ENCODE measurements around the gene APLN. TPM values are rescaled to one million over a fixed set of nuclear protein-coding genes. Genes with fewer than 3 reads are reported as not detected.

APLN gene
- total RNA-seq, 2 experiments from 2014 or later, result 0.17 to 0.25 TPM

- Mint-ChIP-seq H3K36me3 (ENCODE audit: low read depth) (no peaks in the 10 kb centered on the region), H3K9me3 (no peaks in the 10 kb centered on the region), H3K4me1 (no peaks in the 10 kb centered on the region), H3K4me3 (no peak overlapping the region), H3K27ac (no peak overlapping the region), H3K27me3 (no peaks in the 10 kb centered on the region)
- ChIA-PET CTCF (interaction anchor here (1.7 kb wide), 1 partner anchor 135 kb away, joined by 4 read pairs; no protein-coding TSS in a partner anchor), POLR2A (no interaction called here)
- no peak for DNase-seq
Observed at GRCh38 chrX:129688097-129688496, 33.3 kb upstream of the APLN start.

- Mint-ChIP-seq H3K36me3 (ENCODE audit: low read depth) (no peaks in the 10 kb centered on the region), H3K27me3 (no peaks in the 10 kb centered on the region), H3K9me3 (no peaks in the 10 kb centered on the region), H3K4me3 (no peak overlapping the region), H3K27ac (no peak overlapping the region), H3K4me1 (no peaks in the 10 kb centered on the region)
- ChIA-PET CTCF (interaction anchor here (1.0 to 1.1 kb wide), 3 partner anchors 9 to 85 kb away, joined by 3 to 4 read pairs (median 3); no protein-coding TSS in a partner anchor), POLR2A (no interaction called here)
- no peak for DNase-seq
Observed at GRCh38 chrX:129686422-129686948, 31.7 kb upstream of the APLN start.

GRCh38 chrX:129682979-129683378 lies 28.2 kb upstream of the APLN start:
- ChIA-PET POLR2A (no interaction called here), CTCF (no interaction called here)
- no peak for DNase-seq
- H3K27me3 Mint-ChIP-seq, result no peaks in the 10 kb centered on the region
- peaks cover 12% of the 10 kb centered on the region for H3K4me1 Mint-ChIP-seq
- no peak overlapping the region for H3K27ac Mint-ChIP-seq
- H3K4me3 Mint-ChIP-seq, result no peak overlapping the region
- H3K36me3 Mint-ChIP-seq (ENCODE audit: low read depth), result no peaks in the 10 kb centered on the region
- H3K9me3 Mint-ChIP-seq, result no peaks in the 10 kb centered on the region

GRCh38 chrX:129679901-129680300 lies 25.1 kb upstream of the APLN start:
- POLR2A ChIA-PET, result interaction anchor here (0.6 kb wide), 1 partner anchor 103 kb away, joined by 10 read pairs; no protein-coding TSS in a partner anchor
- DNase-seq, result no peak
- no peak overlapping the region for H3K4me3 Mint-ChIP-seq
- CTCF ChIA-PET, result interaction anchor here (0.7 to 1.2 kb wide), 2 partner anchors 14 to 21 kb away, joined by 3 to 4 read pairs; no protein-coding TSS in a partner anchor
- no peaks in the 10 kb centered on the region for H3K9me3 Mint-ChIP-seq
- no peaks in the 10 kb centered on the region for H3K27me3 Mint-ChIP-seq
- no peak overlapping the region for H3K27ac Mint-ChIP-seq
- peaks cover 15% of the 10 kb centered on the region for H3K4me1 Mint-ChIP-seq
- H3K36me3 Mint-ChIP-seq (ENCODE audit: low read depth), result no peaks in the 10 kb centered on the region

GRCh38 chrX:129678614-129679195 lies 23.9 kb upstream of the APLN start:
- CTCF ChIA-PET, result interaction anchor here (1.2 to 1.6 kb wide), 5 partner anchors 13 to 76 kb away, joined by 3 to 4 read pairs (median 3); no protein-coding TSS in a partner anchor
- Mint-ChIP-seq H3K4me1 (peaks cover 15% of the 10 kb centered on the region), H3K27ac (peak overlapping the region; percentile 68), H3K9me3 (no peaks in the 10 kb centered on the region), H3K36me3 (ENCODE audit: low read depth) (no peaks in the 10 kb centered on the region), H3K4me3 (peak overlapping the region; percentile 58), H3K27me3 (peaks cover 5% of the 10 kb centered on the region)
- peak; percentile 41 for DNase-seq
- POLR2A ChIA-PET, result no interaction called here

- no peak overlapping the region for H3K27ac Mint-ChIP-seq
- POLR2A ChIA-PET, result no interaction called here
Observed at GRCh38 chrX:129667412-129667811, 12.7 kb upstream of the APLN start.

GRCh38 chrX:129665916-129666644 lies 11.3 kb upstream of the APLN start:
- Mint-ChIP-seq H3K4me3 (no peak overlapping the region), H3K9me3 (peaks cover 6% of the 10 kb centered on the region), H3K36me3 (ENCODE audit: low read depth) (no peaks in the 10 kb centered on the region), H3K27me3 (peaks cover 36% of the 10 kb centered on the region), H3K4me1 (no peaks in the 10 kb centered on the region), H3K27ac (no peak overlapping the region)
- CTCF ChIA-PET, result interaction anchor here (0.6 to 1.1 kb wide), 2 partner anchors 12 to 63 kb away, joined by 3 read pairs; no protein-coding TSS in a partner anchor
- POLR2A ChIA-PET, result no interaction called here
- DNase-seq, result no peak

More at GRCh38 chrX:129667412-129667811, 12.7 kb upstream of the APLN start:
- Mint-ChIP-seq H3K36me3 (ENCODE audit: low read depth) (no peaks in the 10 kb centered on the region), H3K27me3 (peaks cover 36% of the 10 kb centered on the region), H3K9me3 (peaks cover 6% of the 10 kb centered on the region), H3K4me1 (no peaks in the 10 kb centered on the region), H3K4me3 (no peak overlapping the region)
- DNase-seq, result no peak
- CTCF ChIA-PET, result no interaction called here

GRCh38 chrX:129663171-129663570 lies 8.4 kb upstream of the APLN start:
- no peaks in the 10 kb centered on the region for H3K36me3 Mint-ChIP-seq (ENCODE audit: low read depth)
- CTCF ChIA-PET, result interaction anchor here (1.3 kb wide), 1 partner anchor 15 kb away, joined by 3 read pairs; no protein-coding TSS in a partner anchor
- POLR2A ChIA-PET, result no interaction called here
- no peak overlapping the region for H3K4me3 Mint-ChIP-seq
- no peaks in the 10 kb centered on the region for H3K4me1 Mint-ChIP-seq
- peaks cover 3% of the 10 kb centered on the region for H3K9me3 Mint-ChIP-seq
- no peak for DNase-seq
- H3K27ac Mint-ChIP-seq, result no peak overlapping the region
- H3K27me3 Mint-ChIP-seq, result peaks cover 31% of the 10 kb centered on the region

GRCh38 chrX:129661369-129661768 lies 6.6 kb upstream of the APLN start:
- H3K4me1 Mint-ChIP-seq, result no peaks in the 10 kb centered on the region
- H3K9me3 Mint-ChIP-seq, result no peaks in the 10 kb centered on the region
- H3K4me3 Mint-ChIP-seq, result no peak overlapping the region
- POLR2A ChIA-PET, result no interaction called here
- CTCF ChIA-PET, result interaction anchor here (1.5 kb wide), 1 partner anchor 25 kb away, joined by 4 read pairs; no protein-coding TSS in a partner anchor
- no peak for DNase-seq
- H3K36me3 Mint-ChIP-seq (ENCODE audit: low read depth), result no peaks in the 10 kb centered on the region
- H3K27ac Mint-ChIP-seq, result no peak overlapping the region
- peaks cover 26% of the 10 kb centered on the region for H3K27me3 Mint-ChIP-seq

- no peaks in the 10 kb centered on the region for H3K36me3 Mint-ChIP-seq (ENCODE audit: low read depth)
- H3K27me3 Mint-ChIP-seq, result peaks cover 24% of the 10 kb centered on the region
- no peak overlapping the region for H3K27ac Mint-ChIP-seq
- no peak overlapping the region for H3K4me3 Mint-ChIP-seq
- DNase-seq, result no peak
- peaks cover 8% of the 10 kb centered on the region for H3K4me1 Mint-ChIP-seq
- no peaks in the 10 kb centered on the region for H3K9me3 Mint-ChIP-seq
- CTCF ChIA-PET, result interaction anchor here (0.7 kb wide), 1 partner anchor 111 kb away, joined by 3 read pairs; no protein-coding TSS in a partner anchor
- POLR2A ChIA-PET, result no interaction called here
Observed at GRCh38 chrX:129659861-129660260, 5.1 kb upstream of the APLN start.

GRCh38 chrX:129659141-129659540 lies 4.4 kb upstream of the APLN start:
- Mint-ChIP-seq H3K36me3 (ENCODE audit: low read depth) (no peaks in the 10 kb centered on the region), H3K27me3 (peaks cover 22% of the 10 kb centered on the region), H3K4me1 (peaks cover 8% of the 10 kb centered on the region), H3K27ac (no peak overlapping the region), H3K4me3 (no peak overlapping the region), H3K9me3 (no peaks in the 10 kb centered on the region)
- CTCF ChIA-PET, result interaction anchor here (0.6 kb wide), 1 partner anchor 20 kb away, joined by 4 read pairs; no protein-coding TSS in a partner anchor
- POLR2A ChIA-PET, result no interaction called here
- DNase-seq, result no peak

GRCh38 chrX:129658429-129658828 lies 3.7 kb upstream of the APLN start:
- H3K36me3 Mint-ChIP-seq (ENCODE audit: low read depth), result no peaks in the 10 kb centered on the region
- H3K9me3 Mint-ChIP-seq, result no peaks in the 10 kb centered on the region
- no peak overlapping the region for H3K4me3 Mint-ChIP-seq
- DNase-seq, result no peak
- peaks cover 20% of the 10 kb centered on the region for H3K27me3 Mint-ChIP-seq
- ChIA-PET CTCF (interaction anchor here (0.5 to 0.6 kb wide), 2 partner anchors 21 to 418 kb away, joined by 4 read pairs; no protein-coding TSS in a partner anchor), POLR2A (no interaction called here)
- no peak overlapping the region for H3K27ac Mint-ChIP-seq
- H3K4me1 Mint-ChIP-seq, result peaks cover 11% of the 10 kb centered on the region

Data from activated CD4-positive, alpha-beta T cell treated with anti-CD3 and anti-CD28 coated beads, Interleukin-2, amount 10 ng/mL, durations not matched to agents 7 days and 5 days (primary cell).